ENCODE data around the gene WNK1.
"Not testable (repeated sequence)": the region's sequence is repeated elsewhere in the genome, so short reads cannot be mapped to it uniquely, and the experiment has no call there.

WNK1 gene

DNA sequence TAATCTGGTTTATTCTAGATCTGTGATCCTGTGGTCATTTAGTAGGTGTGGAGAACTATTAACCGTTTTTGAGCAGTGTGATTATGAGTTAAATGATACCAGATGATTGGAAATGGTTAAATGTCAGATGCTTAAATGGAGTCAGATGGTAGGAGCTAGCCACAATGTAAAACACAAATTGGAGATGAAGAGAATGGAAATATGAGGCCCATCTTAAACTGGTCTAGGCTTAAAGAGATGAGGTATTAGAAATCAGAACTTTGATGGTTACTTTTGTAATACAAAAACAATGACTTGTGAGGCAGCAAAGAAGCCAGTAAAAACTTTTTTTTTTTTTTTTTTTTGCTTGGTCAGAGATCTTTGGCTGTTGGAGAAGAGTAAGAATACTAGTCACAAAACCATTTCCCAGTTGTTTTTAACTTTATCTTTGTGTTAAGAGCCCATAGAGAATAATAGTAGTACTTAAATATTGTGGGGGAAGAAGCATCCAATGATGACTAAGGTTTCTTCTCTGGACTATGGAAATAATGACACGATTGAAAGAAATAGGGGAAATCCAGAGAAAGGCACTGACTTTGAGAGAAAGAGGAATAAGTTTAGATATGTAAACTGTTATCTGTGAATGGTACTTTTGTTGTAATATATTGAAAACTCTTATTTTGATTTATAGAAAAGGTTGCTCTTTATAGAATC, 95.9 kb downstream of the WNK1 start:
- H3K4me3 ChIP-seq (ENCODE audit: low read length), result no peak overlapping the region
- DNase-seq (ENCODE audit: low read depth, low spot score), result no peak

GRCh38 chr12:848882-849527, 96.6 kb downstream of the WNK1 start:
- H3K4me3 ChIP-seq (ENCODE audit: low read length), result no peak overlapping the region
- no peak for DNase-seq (ENCODE audit: low read depth, low spot score)

DNA sequence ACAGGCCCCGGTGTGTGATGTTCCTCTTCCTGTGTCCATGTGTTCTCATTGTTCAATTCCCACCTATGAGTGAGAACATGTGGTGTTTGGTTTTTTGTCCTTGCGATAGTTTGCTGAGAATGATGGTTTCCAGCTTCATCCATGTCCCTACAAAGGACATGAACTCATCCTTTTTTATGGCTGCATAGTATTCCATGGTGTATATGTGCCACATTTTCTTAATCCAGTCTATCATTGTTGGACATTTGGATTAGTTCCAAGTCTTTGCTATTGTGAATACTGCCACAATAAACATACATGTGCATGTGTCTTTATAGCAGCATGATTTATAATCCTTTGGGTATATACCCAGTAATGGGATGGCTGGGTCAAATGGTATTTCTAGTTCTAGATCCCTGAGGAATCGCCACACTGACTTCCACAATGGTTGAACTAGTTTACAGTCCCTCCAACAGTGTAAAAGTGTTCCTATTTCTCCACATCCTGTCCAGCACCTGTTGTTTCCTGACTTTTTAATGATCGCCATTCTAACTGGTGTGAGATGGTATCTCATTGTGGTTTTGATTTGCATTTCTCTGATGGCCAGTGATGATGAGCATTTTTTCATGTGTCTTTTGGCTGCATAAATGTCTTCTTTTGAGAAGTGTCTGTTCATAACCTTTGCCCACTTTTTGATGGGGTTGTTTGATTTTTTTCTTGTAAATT, 97.5 kb downstream of the WNK1 start:
- DNase-seq (ENCODE audit: low read depth, low spot score); H3K4me3 ChIP-seq (ENCODE audit: low read length): not testable (repeated sequence)

- H3K4me3 ChIP-seq (ENCODE audit: low read length), result no peak overlapping the region
- no peak for DNase-seq (ENCODE audit: low read depth, low spot score)
These were observed 99.0 kb downstream of the WNK1 start for GRCh38 chr12:851343-851742.

- H3K4me3 ChIP-seq (ENCODE audit: low read length), result no peak overlapping the region
- DNase-seq (ENCODE audit: low read depth, low spot score), result no peak
These were observed 99.5 kb downstream of the WNK1 start for GRCh38 chr12:851913-852312.

GRCh38 chr12:852864-853263, 100.5 kb downstream of the WNK1 start:
- no peak for DNase-seq (ENCODE audit: low read depth, low spot score)
- no peak overlapping the region for H3K4me3 ChIP-seq (ENCODE audit: low read length)

- H3K4me3 ChIP-seq (ENCODE audit: low read length), result no peak overlapping the region
- DNase-seq (ENCODE audit: low read depth, low spot score), result no peak
These were observed 105.2 kb downstream of the WNK1 start for GRCh38 chr12:857611-858010.

- no peak overlapping the region for H3K4me3 ChIP-seq (ENCODE audit: low read length)
- no peak for DNase-seq (ENCODE audit: low read depth, low spot score)
These were observed 110.0 kb downstream of the WNK1 start for GRCh38 chr12:862303-862911.

GRCh38 chr12:863285-863684, 110.9 kb downstream of the WNK1 start:
- H3K4me3 ChIP-seq (ENCODE audit: low read length), result no peak overlapping the region
- no peak for DNase-seq (ENCODE audit: low read depth, low spot score)

- DNase-seq (ENCODE audit: low read depth, low spot score), result no peak
- no peak overlapping the region for H3K4me3 ChIP-seq (ENCODE audit: low read length)
These were observed 113.2 kb downstream of the WNK1 start for GRCh38 chr12:865614-866013.

DNA sequence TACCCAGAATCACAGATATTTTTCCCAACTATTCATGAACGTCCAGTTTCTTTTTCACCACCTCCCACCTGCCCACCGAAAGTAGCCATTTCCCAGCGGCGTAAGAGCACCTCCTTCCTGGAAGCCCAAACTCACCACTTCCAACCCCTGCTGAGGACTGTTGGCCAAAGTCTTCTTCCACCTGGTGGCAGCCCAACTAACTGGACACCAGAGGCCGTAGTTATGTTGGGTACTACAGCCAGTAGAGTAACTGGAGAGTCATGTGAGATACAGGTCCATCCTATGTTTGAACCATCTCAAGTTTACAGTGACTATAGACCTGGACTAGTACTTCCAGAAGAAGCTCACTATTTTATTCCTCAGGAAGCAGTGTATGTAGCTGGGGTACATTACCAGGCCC, 115.5 kb downstream of the WNK1 start:
- H3K4me3 ChIP-seq (ENCODE audit: low read length), result no peak overlapping the region
- no peak for DNase-seq (ENCODE audit: low read depth, low spot score)

- no peak for DNase-seq (ENCODE audit: low read depth, low spot score)
- H3K4me3 ChIP-seq (ENCODE audit: low read length), result no peak overlapping the region
These were observed 116.3 kb downstream of the WNK1 start for GRCh38 chr12:868722-869121.

GRCh38 chr12:870378-870777, 118.0 kb downstream of the WNK1 start:
- H3K4me3 ChIP-seq (ENCODE audit: low read length), result no peak overlapping the region
- DNase-seq (ENCODE audit: low read depth, low spot score), result peak; percentile 82

DNA sequence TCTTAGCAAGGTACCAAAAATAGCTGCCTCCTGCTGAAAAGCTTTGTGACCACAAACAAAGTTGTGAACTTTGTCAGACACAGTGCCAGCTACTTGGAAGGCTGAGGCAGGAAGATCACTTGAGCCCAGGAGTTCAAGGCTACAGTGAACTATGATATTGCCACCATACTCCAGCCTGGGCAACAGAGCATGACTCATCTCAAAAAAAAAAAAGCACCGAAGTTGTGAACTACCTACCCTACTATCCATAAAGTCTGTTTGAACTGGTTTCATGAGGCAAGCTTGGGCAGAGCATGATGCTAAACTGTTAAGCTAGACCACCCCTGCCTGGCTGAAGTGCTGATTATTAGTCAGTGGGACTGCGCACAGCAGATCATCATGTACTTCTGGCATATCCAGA, 121.6 kb downstream of the WNK1 start:
- no peak for DNase-seq (ENCODE audit: low read depth, low spot score)
- no peak overlapping the region for H3K4me3 ChIP-seq (ENCODE audit: low read length)

DNA sequence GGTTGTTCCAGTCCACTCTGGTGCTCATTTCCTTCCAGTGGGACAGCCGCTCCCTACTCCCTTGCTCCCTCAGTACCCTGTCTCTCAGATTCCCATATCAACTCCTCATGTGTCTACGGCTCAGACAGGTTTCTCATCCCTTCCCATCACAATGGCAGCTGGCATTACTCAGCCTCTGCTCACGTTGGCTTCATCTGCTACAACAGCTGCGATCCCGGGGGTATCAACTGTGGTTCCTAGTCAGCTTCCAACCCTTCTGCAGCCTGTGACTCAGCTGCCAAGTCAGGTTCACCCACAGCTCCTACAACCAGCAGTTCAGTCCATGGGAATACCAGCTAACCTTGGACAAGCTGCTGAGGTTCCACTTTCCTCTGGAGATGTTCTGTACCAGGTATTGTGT, 127.3 kb downstream of the WNK1 start:
- no peak for DNase-seq (ENCODE audit: low read depth, low spot score)
- H3K4me3 ChIP-seq (ENCODE audit: low read length), result no peak overlapping the region

- no peak for DNase-seq (ENCODE audit: low read depth, low spot score)
- H3K4me3 ChIP-seq (ENCODE audit: low read length), result no peak overlapping the region
These were observed 128.3 kb downstream of the WNK1 start for GRCh38 chr12:880656-881055.

GRCh38 chr12:884746-885414, 132.5 kb downstream of the WNK1 start:
- H3K4me3 ChIP-seq (ENCODE audit: low read length), result no peak overlapping the region
- DNase-seq (ENCODE audit: low read depth, low spot score), result no peak

GRCh38 chr12:885701-886100, 133.3 kb downstream of the WNK1 start:
- no peak overlapping the region for H3K4me3 ChIP-seq (ENCODE audit: low read length)
- no peak for DNase-seq (ENCODE audit: low read depth, low spot score)

DNA sequence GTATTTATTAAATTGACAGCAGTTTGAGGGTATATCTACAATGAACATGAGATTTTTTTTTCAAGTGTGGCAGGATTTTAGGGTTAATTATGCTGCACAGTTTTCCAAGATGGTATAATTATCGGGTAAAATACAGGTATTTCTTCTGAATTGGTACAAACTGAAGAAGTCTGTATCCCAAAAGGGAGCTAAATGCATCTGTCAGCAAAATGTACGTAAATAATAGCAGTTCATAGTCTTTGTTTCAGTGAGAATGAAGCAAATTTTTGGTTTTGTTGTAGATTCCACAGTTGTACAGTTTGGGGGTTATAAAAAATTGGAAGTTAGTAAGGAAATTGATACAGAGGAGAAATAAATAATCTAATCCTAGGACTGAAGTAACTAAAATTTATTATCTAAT, 133.8 kb downstream of the WNK1 start:
- H3K4me3 ChIP-seq (ENCODE audit: low read length), result no peak overlapping the region
- DNase-seq (ENCODE audit: low read depth, low spot score), result no peak

- H3K4me3 ChIP-seq (ENCODE audit: low read length), result no peak overlapping the region
- no peak for DNase-seq (ENCODE audit: low read depth, low spot score)
These were observed 141.8 kb downstream of the WNK1 start for GRCh38 chr12:894226-894625.
